NCI-H2227 (cell line): ENCODE results near the gene FBXW10B.
"Not testable (repeated sequence)": the region's sequence is repeated elsewhere in the genome, so short reads cannot be mapped to it uniquely, and the experiment has no call there.

Experiments
- DNase-seq: peaks from one replicate; lab custom pipeline; 2025; ENCODE audit not compliant: unreplicated experiment; lab: John Stamatoyannopoulos, UW

Gene FBXW10B

GRCh38 chr17:15642505-15643251, 23.2 kb upstream of the FBXW10B start:
- DNase-seq, result not testable (repeated sequence)

- not testable (repeated sequence) for DNase-seq
These were observed 22.5 kb upstream of the FBXW10B start for GRCh38 chr17:15642014-15642413.

DNA sequence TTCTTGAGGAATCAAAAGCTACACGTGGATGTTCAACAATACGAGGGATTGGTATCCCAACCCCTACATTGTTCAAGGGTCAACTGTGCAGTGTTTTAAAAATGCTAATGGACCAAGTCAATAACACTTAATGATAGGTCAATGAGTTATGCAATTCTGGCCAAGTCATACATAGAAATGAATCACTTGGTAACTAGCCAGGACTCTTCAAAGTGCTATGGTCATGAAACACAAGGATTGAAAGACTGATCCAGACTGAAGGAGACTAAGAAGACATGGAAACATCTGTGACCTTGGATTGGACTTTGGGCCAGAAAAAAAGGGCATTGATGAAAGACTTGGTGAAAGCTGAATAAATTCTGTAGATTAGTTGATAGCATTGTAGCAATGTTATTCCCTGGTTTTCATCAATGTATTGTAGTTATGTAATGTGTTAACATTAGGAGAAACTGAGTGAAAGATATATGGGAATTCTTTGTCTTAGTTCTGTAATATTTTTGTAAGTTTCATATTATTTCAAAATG, 11.5 kb upstream of the FBXW10B start:
- not testable (repeated sequence) for DNase-seq

GRCh38 chr17:15629991-15630390, 10.5 kb upstream of the FBXW10B start:
- not testable (repeated sequence) for DNase-seq

DNA sequence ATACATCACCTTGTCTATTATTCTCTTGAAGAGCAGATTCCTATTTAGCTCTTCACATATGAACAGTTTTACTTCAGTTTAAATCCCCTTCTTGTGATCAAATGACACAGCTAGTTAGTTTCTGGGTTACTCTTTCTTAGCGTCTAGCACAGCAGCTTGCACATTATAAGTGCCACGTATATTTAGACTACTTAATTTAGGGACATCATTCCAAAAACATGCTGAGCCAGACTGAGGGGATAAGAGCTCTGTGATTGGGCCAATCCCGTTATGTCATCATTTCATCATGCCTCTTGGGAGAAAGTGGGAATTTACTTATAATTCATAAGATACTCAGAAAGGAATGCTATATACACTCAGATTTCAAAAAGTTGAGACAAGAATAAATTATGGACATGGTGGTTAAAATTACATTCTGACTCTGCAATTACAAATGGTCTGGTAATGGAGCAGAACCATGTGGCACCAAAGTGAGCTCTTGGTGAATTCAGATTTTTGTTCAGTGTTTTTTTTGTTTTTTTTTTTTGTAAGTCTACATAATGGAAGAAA, 4.2 kb upstream of the FBXW10B start:
- DNase-seq, result not testable (repeated sequence)

GRCh38 chr17:15623255-15623654, 3.8 kb upstream of the FBXW10B start:
- not testable (repeated sequence) for DNase-seq

DNA sequence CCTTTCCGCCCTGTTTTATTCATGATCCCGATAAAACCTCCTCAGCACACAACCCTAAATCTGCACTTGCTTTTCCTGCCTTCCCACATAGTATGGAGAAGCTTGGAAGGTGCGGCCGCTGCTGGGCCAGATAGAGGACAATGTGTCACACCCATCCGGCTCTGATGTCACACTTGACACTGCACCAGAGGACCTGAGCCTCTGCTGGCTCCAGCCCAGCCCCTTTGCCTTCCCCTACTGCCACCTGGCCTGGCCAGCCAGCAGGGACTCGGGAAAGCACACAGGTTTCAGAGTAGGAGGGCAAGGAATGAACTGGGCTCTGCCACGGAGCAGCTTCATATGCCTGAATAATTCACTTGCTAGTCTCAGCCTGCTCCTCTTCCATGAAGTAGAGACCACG, 2.6 kb upstream of the FBXW10B start:
- not testable (repeated sequence) for DNase-seq

DNA sequence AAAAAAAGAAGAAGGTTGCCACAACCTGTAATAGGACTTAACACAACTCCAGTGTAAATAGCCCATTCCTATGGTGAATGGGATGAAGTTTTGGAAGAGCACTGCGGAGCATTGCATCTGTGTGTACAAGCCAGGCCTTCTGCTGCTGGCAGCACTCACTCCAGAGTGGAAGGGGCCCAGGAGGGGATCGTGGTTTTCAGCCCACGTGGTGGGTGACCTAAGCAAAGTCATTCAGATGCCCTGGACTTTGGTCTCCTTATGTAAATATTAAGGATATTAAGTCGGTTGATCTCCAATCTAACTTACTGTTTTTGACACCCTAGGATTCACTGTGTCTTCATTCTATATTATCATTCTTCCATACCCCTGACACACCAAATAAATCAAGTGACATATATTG, 2.7 kb downstream of the FBXW10B start:
- DNase-seq, result not testable (repeated sequence)

- not testable (repeated sequence) for DNase-seq
These were observed 3.7 kb downstream of the FBXW10B start for GRCh38 chr17:15615850-15616249.

GRCh38 chr17:15613111-15613510, 6.4 kb downstream of the FBXW10B start:
- not testable (repeated sequence) for DNase-seq

GRCh38 chr17:15592960-15593359, 26.5 kb downstream of the FBXW10B start:
- not testable (repeated sequence) for DNase-seq

GRCh38 chr17:15591986-15592385, 27.5 kb downstream of the FBXW10B start:
- not testable (repeated sequence) for DNase-seq

DNA sequence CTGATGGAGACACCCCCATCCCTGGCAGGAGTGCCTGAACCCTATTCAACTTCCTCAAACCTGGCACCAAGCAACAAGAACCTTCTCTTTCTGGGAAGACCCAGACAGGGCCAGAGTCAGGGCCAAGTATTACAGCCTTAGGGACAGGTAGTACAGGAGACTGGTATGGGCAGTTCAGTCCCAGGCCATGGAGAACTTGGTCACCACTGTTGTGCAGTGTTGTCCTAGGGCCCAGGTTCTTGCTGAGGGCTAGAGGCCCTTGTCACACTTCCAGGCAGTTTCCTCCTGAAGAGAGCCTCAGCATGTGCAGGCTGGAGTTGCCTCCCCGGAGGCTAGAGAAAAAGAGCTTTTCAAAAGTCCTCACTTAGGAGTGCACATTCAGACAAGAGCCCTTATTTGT, 28.7 kb downstream of the FBXW10B start:
- not testable (repeated sequence) for DNase-seq

GRCh38 chr17:15589544-15590536, 29.7 kb downstream of the FBXW10B start:
- DNase-seq, result not testable (repeated sequence)

DNA sequence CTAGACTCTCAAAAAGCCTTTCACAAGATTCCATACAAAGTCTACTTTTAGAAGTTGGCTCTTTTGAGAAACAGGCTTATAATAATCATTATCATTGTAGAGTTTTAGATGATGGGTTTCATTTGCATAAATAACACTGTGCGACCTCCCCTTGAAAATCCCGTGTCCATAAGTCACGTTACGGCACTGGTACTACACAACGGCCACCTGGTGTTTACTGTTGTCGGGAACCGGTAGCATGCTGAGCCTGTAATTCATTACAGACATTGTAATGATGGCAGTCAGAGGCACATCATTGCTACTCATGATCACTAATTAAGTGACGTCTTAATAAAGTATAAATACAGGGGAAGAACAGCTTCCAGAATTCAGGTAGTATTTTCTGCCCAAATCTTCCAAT, 31.5 kb downstream of the FBXW10B start:
- not testable (repeated sequence) for DNase-seq

DNA sequence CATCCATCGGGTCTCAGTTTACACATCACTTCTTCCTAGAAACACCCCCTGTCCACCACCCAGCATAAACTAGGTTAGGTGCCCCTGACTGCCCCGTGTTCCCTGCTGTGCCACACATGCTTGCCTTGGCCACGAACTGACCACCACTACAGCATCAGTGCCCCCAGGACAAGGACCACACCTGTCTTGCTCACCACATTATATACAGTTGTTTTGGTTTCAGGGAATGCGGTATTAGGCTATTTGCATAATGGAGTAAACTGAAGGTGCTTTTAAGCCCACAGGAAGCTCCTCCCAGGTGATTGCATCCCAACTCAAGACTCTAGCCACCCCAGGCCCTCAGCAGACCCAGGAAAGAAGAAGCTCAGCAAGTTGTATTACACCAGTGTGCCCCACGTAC, 36.2 kb downstream of the FBXW10B start:
- not testable (repeated sequence) for DNase-seq

DNA sequence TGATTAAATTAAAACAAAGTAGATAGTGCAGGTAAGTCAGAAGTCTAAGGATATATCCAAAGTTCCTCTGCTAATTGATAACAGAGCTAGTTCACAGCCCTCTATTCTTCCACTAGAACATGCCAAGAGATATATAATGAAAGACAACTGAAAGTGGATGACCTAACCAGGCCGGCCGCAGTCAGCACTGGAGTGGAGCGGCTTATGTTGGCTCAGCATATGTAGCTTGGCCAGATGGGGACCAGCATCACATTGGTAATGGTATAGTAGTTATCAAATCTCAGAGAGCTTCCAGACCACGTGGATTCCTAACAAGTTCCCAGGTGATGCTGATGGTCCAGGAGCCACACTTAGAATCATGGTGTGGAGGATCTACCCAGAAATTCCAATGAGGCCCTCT, 38.0 kb downstream of the FBXW10B start:
- not testable (repeated sequence) for DNase-seq

GRCh38 chr17:15576848-15577247, 42.7 kb downstream of the FBXW10B start:
- DNase-seq, result not testable (repeated sequence)

GRCh38 chr17:15574660-15575059, 44.8 kb downstream of the FBXW10B start:
- DNase-seq, result not testable (repeated sequence)

- not testable (repeated sequence) for DNase-seq
These were observed 45.6 kb downstream of the FBXW10B start for GRCh38 chr17:15573870-15574269.
